IMR-90 (cell line): ENCODE data around the gene PTGES3L. TPM values are rescaled to one million over a fixed set of nuclear protein-coding genes. Genes with fewer than 3 reads are reported as not detected.

Experiments
- ATAC-seq: fragments of 200-7000 bp; cut with Tn5 transposase; 2 replicates; pipeline ENCODE4 v1.9.1; 2020; ENCODE audit warnings: low read depth, mild to moderate bottlenecking, moderate library complexity
- BruUV-seq: library from RNA; stranded (reverse); fragments of 400-500 nt; replicated peaks from 2 replicates; lab custom pipeline; 2021; lab: Mats Ljungman, UMichigan
- CTCF ChIA-PET: fragments of 300-600 bp; formaldehyde crosslinking; extraction: SDS; loops from one replicate; lab custom pipeline; 2021; ENCODE audit warnings: antibody characterized with exemption; lab: Yijun Ruan, JAX
- POLR2A ChIA-PET: fragments of 300-600 bp; sonication (Branson Sonifier 250); formaldehyde crosslinking; loops from one replicate; lab custom pipeline; 2022; ENCODE audit warnings: antibody characterized with exemption; ENCODE audit not compliant: unreplicated experiment; lab: Charles Lee
- DNase-seq: peaks from one replicate; pipeline ENCODE4 v3.0.0; 2013
- H2AFZ ChIP-seq: replicated peaks from 2 replicates; pipeline ENCODE3; 2013; ENCODE audit warnings: low read length, mild to moderate bottlenecking; ENCODE audit not compliant: poor library complexity
- H2AK5ac ChIP-seq: 2 replicates; pipeline ENCODE4 v1.6.1; 2013; ENCODE audit warnings: low read depth, low read length, inconsistent platforms
- H2AK9ac ChIP-seq: replicated peaks from 2 replicates; pipeline ENCODE3; 2013; ENCODE audit warnings: mild to moderate bottlenecking, low read depth, low read length, moderate library complexity; ENCODE audit not compliant: poor library complexity
- H2BK120ac ChIP-seq: 2 replicates; pipeline ENCODE4 v1.6.1; 2013; ENCODE audit warnings: low read depth, low read length, inconsistent platforms
- H2BK15ac ChIP-seq: 3 replicates; pipeline ENCODE4 v1.6.1; 2013; ENCODE audit warnings: low read depth, low read length, inconsistent platforms
- H2BK20ac ChIP-seq: 2 replicates; pipeline ENCODE4 v1.6.1; 2013; ENCODE audit warnings: low read depth, mild to moderate bottlenecking, inconsistent platforms, low read length, moderate library complexity
- H2BK5ac ChIP-seq: 2 replicates; pipeline ENCODE4 v1.6.1; 2013; ENCODE audit warnings: mild to moderate bottlenecking, low read depth, low read length, inconsistent platforms; ENCODE audit not compliant: poor library complexity, severe bottlenecking
- H3K14ac ChIP-seq: replicated peaks from 2 replicates; pipeline ENCODE4 v1.6.1; 2013; ENCODE audit warnings: low read depth, low read length, inconsistent platforms
- H3K18ac ChIP-seq: 2 replicates; pipeline ENCODE4 v1.6.1; 2013; ENCODE audit warnings: low read depth, low read length, control low read depth
- H3K23ac ChIP-seq: 2 replicates; pipeline ENCODE4 v1.6.1; 2013; ENCODE audit warnings: low read depth, low read length, inconsistent platforms
- H3K27ac ChIP-seq: 2 replicates; pipeline ENCODE4 v1.5.1; 2013; ENCODE audit warnings: mild to moderate bottlenecking, control low read depth, low read length; ENCODE audit not compliant: insufficient read depth
- H3K27me3 ChIP-seq: 2 replicates; pipeline ENCODE4 v1.6.1; 2013; ENCODE audit warnings: low read length; ENCODE audit not compliant: control insufficient read depth, insufficient read depth
- H3K36me3 ChIP-seq: 2 replicates; pipeline ENCODE4 v1.6.1; 2013; ENCODE audit warnings: low read length, mixed read lengths; ENCODE audit not compliant: control insufficient read depth, insufficient read depth
- H3K4ac ChIP-seq: 2 replicates; pipeline ENCODE4 v1.6.1; 2013; ENCODE audit warnings: low read depth, low read length, inconsistent platforms
- H3K4me1 ChIP-seq: 2 replicates; pipeline ENCODE4 v1.6.1; 2013; ENCODE audit warnings: low read length, mixed read lengths; ENCODE audit not compliant: control insufficient read depth, insufficient read depth
- H3K4me2 ChIP-seq: 2 replicates; pipeline ENCODE4 v1.6.1; 2013; ENCODE audit warnings: low read depth, mild to moderate bottlenecking, control low read depth, low read length, moderate library complexity
- H3K4me3 ChIP-seq: 2 replicates; pipeline ENCODE4 v1.5.1; 2013; ENCODE audit warnings: low read depth, mild to moderate bottlenecking, control low read depth, low read length, moderate library complexity; ENCODE audit not compliant: insufficient read depth
- H3K56ac ChIP-seq: 2 replicates; pipeline ENCODE4 v1.6.1; 2013; ENCODE audit warnings: low read length, inconsistent platforms; ENCODE audit not compliant: insufficient read depth; ENCODE audit errors: extremely low read depth
- H3K79me1 ChIP-seq, 2 experiments: 2 replicates each; pipeline ENCODE4 v1.6.1; 2013; ENCODE audit warnings: low read length in 2 of 2, inconsistent platforms in 1 of 2, low read depth in 1 of 2
- H3K9ac ChIP-seq: 2 replicates; pipeline ENCODE4 v1.6.1; 2013; ENCODE audit warnings: low read depth, low read length, control low read depth
- H3K9me1 ChIP-seq: 2 replicates; pipeline ENCODE4 v1.6.1; 2013; ENCODE audit warnings: low read length, inconsistent platforms; ENCODE audit not compliant: insufficient read depth
- H3K9me3 ChIP-seq: 2 replicates; pipeline ENCODE4 v1.6.1; 2013; ENCODE audit warnings: low read length; ENCODE audit not compliant: control insufficient read depth, insufficient read depth
- H4K20me1 ChIP-seq: 2 replicates; pipeline ENCODE4 v1.6.1; 2013; ENCODE audit warnings: low read length, inconsistent platforms; ENCODE audit not compliant: insufficient read depth
- H4K5ac ChIP-seq: 2 replicates; pipeline ENCODE4 v1.6.1; 2013; ENCODE audit warnings: mild to moderate bottlenecking, low read depth, low read length, control low read depth
- H4K8ac ChIP-seq, 2 experiments: 2 replicates each; pipeline ENCODE4 v1.6.1; 2013; ENCODE audit warnings: low read depth in 2 of 2, low read length in 2 of 2, control low read depth in 1 of 2, inconsistent platforms in 1 of 2
- H4K91ac ChIP-seq: 2 replicates; pipeline ENCODE4 v1.6.1; 2013; ENCODE audit warnings: low read depth, low read length, inconsistent platforms; ENCODE audit not compliant: insufficient read depth
- BHLHE40 ChIP-seq: fragments of 150-350 bp; IDR thresholded peaks from 2 replicates; pipeline ENCODE4 v1.6.1; 2016; ENCODE audit warnings: mild to moderate bottlenecking, low read depth, low read length
- CEBPB ChIP-seq: IDR thresholded peaks from 2 replicates; pipeline ENCODE4 v1.6.1; 2012; ENCODE audit warnings: low read depth, low read length, improper control_type of control experiment
- CHD1 ChIP-seq: IDR thresholded peaks from 2 replicates; pipeline ENCODE4 v1.6.1; 2012; ENCODE audit warnings: low read depth, low read length, improper control_type of control experiment
- FOS ChIP-seq: fragments of 150-350 bp; IDR thresholded peaks from 2 replicates; pipeline ENCODE4 v1.6.1; 2016; ENCODE audit warnings: low read depth, low read length
- MAFK ChIP-seq: IDR thresholded peaks from 2 replicates; pipeline ENCODE4 v1.6.1; 2012; ENCODE audit warnings: low read depth, low read length, improper control_type of control experiment
- MAZ ChIP-seq: IDR thresholded peaks from 2 replicates; pipeline ENCODE4 v1.6.1; 2012; ENCODE audit warnings: low read depth, mild to moderate bottlenecking, low read length, improper control_type of control experiment, moderate library complexity, borderline replicate concordance
- MXI1 ChIP-seq: IDR thresholded peaks from 2 replicates; pipeline ENCODE4 v1.6.1; 2012; ENCODE audit warnings: low read depth, mild to moderate bottlenecking, low read length, moderate library complexity, borderline replicate concordance
- NFE2L2 ChIP-seq: fragments of 150-350 bp; IDR thresholded peaks from 2 replicates; pipeline ENCODE4 v1.6.1; 2016; ENCODE audit warnings: low read depth, mild to moderate bottlenecking, low read length
- POLR2A ChIP-seq: IDR thresholded peaks from 2 replicates; pipeline ENCODE4 v1.6.1; 2012; ENCODE audit warnings: mild to moderate bottlenecking, low read depth, low read length
- RAD21 ChIP-seq: IDR thresholded peaks from 2 replicates; pipeline ENCODE4 v1.6.1; 2012; ENCODE audit warnings: low read length, improper control_type of control experiment
- RCOR1 ChIP-seq: IDR thresholded peaks from 2 replicates; pipeline ENCODE4 v1.6.1; 2012; ENCODE audit warnings: mild to moderate bottlenecking, low read length, improper control_type of control experiment; ENCODE audit not compliant: insufficient replicate concordance
- RFX5 ChIP-seq: IDR thresholded peaks from 2 replicates; pipeline ENCODE4 v1.8.0; 2012; ENCODE audit warnings: low read depth, mild to moderate bottlenecking, low read length, moderate library complexity
- SMC3 ChIP-seq: fragments of 150-350 bp; IDR thresholded peaks from 2 replicates; pipeline ENCODE4 v1.6.1; 2016; ENCODE audit warnings: low read depth, mild to moderate bottlenecking, antibody characterized with exemption, low read length, moderate library complexity
- WGBS, 2 experiments: methylation state at CpG; one replicate each; pipeline versions ENCODE4 v1.1.5 to v1.1.7; 2013; ENCODE audit warnings: missing lambda C conversion rate in 2 of 2; ENCODE audit not compliant: insufficient read length in 1 of 2; ENCODE audit errors: extremely low coverage in 2 of 2; 5-methylcytosine and 5-hydroxymethylcytosine counted together
- dilution Hi-C: fragments of 300-500 bp; cut with HindIII; formaldehyde crosslinking; loops from one replicate; pipeline ENCODE4 v1.14.3; 2018; ENCODE audit warnings: low sequenced_read_pairs; ENCODE audit not compliant: unreplicated experiment
- in situ Hi-C: fragments of 300-500 bp; cut with MboI; formaldehyde crosslinking; loops from 3 replicates; pipeline ENCODE4 v1.14.3; 2019; ENCODE audit warnings: low sequenced_read_pairs, inconsistent platforms, mixed read lengths
- intact Hi-C: fragments of 100-400 bp; cut with micrococcal nuclease; formaldehyde crosslinking; loops from 2 replicates; pipeline ENCODE4 v1.10.0; 2022
- polyA plus RNA-seq, 3 experiments: library from polyadenylated mRNA; depleted of rRNA; stranded (reverse); fragments of >200 nt; gene quantifications; 2 replicates each; pipeline ENCODE4 v1.2.3, GENCODE V29; 2012; ENCODE audit warnings: low replicate concordance in 1 of 3
- total RNA-seq: library from RNA; depleted of rRNA; stranded (reverse); fragments of >200 nt; gene quantifications from 2 replicates; pipeline ENCODE4 v1.2.3, GENCODE V29; 2012
- TF ChIP-seq, protein P1 (sequence below): fragments of 150-350 bp; IDR thresholded peaks from 2 replicates; pipeline ENCODE4 v1.6.1; 2017; ENCODE audit warnings: mild to moderate bottlenecking, antibody characterized with exemption, low read length, low read depth
- TF ChIP-seq, protein P2 (sequence below): fragments of 150-350 bp; IDR thresholded peaks from 2 replicates; pipeline ENCODE4 v1.6.1; 2016; ENCODE audit warnings: low read depth, mild to moderate bottlenecking, low read length, moderate library complexity, borderline replicate concordance
- TF ChIP-seq, protein P3 (sequence below): conservative IDR thresholded peaks from 2 replicates; pipeline ENCODE4 v1.5.1; 2012; ENCODE audit warnings: mild to moderate bottlenecking, low read depth, low read length, improper control_type of control experiment

The PTGES3L gene
- total and polyA plus RNA-seq, 2 of the 4 experiments (the other 2 are of a cell fraction): 1.4 to 2.4 TPM

DNA sequence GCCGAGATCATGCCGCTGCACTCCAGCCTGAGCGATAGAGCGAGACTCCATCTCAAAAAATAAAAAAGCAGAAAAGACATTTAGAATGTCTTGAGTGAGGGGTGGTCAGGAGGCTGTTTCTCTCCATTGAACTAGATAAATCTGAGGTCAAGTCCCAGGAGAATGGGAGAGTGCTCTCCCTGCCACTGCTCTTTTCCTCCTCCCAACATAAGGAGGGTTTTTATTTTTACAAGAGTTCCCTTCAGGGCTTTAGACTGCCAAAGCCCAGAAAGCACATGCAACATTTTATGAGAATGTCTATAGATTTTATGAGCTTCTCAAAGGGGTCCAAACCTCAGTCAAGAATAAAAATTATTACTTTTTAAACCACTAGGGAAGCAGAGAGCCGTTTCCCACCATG is 46.7 kb upstream of the PTGES3L start:
- no peak for DNase-seq
- no peak overlapping the region for H3K4ac ChIP-seq
- H3K56ac ChIP-seq: no peak overlapping the region
- H3K9ac ChIP-seq: no peak overlapping the region
- TF ChIP-seq POLR2A (no peak), RCOR1 (no peak), FOS (no peak), BHLHE40 (no peak), NFE2L2 (no peak), CEBPB (no peak), MAZ (no peak), RFX5 (no peak), SMC3 (no peak), MAFK (no peak), RAD21 (no peak), MXI1 (no peak), CHD1 (no peak)
- TF ChIP-seq, protein P1, sequence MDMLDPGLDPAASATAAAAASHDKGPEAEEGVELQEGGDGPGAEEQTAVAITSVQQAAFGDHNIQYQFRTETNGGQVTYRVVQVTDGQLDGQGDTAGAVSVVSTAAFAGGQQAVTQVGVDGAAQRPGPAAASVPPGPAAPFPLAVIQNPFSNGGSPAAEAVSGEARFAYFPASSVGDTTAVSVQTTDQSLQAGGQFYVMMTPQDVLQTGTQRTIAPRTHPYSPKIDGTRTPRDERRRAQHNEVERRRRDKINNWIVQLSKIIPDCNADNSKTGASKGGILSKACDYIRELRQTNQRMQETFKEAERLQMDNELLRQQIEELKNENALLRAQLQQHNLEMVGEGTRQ: no peak
- TF ChIP-seq, protein P2, sequence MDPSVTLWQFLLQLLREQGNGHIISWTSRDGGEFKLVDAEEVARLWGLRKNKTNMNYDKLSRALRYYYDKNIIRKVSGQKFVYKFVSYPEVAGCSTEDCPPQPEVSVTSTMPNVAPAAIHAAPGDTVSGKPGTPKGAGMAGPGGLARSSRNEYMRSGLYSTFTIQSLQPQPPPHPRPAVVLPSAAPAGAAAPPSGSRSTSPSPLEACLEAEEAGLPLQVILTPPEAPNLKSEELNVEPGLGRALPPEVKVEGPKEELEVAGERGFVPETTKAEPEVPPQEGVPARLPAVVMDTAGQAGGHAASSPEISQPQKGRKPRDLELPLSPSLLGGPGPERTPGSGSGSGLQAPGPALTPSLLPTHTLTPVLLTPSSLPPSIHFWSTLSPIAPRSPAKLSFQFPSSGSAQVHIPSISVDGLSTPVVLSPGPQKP: no peak
- TF ChIP-seq, protein P3, sequence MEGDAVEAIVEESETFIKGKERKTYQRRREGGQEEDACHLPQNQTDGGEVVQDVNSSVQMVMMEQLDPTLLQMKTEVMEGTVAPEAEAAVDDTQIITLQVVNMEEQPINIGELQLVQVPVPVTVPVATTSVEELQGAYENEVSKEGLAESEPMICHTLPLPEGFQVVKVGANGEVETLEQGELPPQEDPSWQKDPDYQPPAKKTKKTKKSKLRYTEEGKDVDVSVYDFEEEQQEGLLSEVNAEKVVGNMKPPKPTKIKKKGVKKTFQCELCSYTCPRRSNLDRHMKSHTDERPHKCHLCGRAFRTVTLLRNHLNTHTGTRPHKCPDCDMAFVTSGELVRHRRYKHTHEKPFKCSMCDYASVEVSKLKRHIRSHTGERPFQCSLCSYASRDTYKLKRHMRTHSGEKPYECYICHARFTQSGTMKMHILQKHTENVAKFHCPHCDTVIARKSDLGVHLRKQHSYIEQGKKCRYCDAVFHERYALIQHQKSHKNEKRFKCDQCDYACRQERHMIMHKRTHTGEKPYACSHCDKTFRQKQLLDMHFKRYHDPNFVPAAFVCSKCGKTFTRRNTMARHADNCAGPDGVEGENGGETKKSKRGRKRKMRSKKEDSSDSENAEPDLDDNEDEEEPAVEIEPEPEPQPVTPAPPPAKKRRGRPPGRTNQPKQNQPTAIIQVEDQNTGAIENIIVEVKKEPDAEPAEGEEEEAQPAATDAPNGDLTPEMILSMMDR: no peak
- WGBS, 2 experiments: no CpG with 5 or more reads among the region's 5 CpGs
- intact Hi-C loops (loop anchor here (2.0 kb wide), 1 partner anchor 312 kb away; no protein-coding TSS in a partner anchor), dilution Hi-C loops (no loop called here), in situ Hi-C loops (loop anchor here (5.0 kb wide), 1 partner anchor 146 kb away; the partner anchor contains the start of gene NBR1)
- H4K20me1 ChIP-seq: no peaks in the 10 kb centered on the region
- no peak overlapping the region for H3K27ac ChIP-seq
- H4K8ac ChIP-seq: no peak overlapping the region
- H2AK5ac ChIP-seq: no peak overlapping the region
- ChIA-PET POLR2A (no interaction called here), CTCF (no interaction called here)
- ATAC-seq: no peak
- no peak overlapping the region for H2BK5ac ChIP-seq
- no peak overlapping the region for H3K4me3 ChIP-seq
- no peaks in the 10 kb centered on the region for H3K36me3 ChIP-seq
- no peak overlapping the region for H4K5ac ChIP-seq
- no peak overlapping the region for H3K18ac ChIP-seq
- no peak overlapping the region for H3K14ac ChIP-seq
- no peak overlapping the region for H2AK9ac ChIP-seq
- H3K4me2 ChIP-seq: no peak overlapping the region
- no peak overlapping the region for H2AFZ ChIP-seq
- H2BK15ac ChIP-seq: no peak overlapping the region
- no peak overlapping the region for H4K91ac ChIP-seq
- no peak overlapping the region for H3K23ac ChIP-seq
- no peaks in the 10 kb centered on the region; the same call in 1 of the 2 replicates for H3K9me1 ChIP-seq
- H3K27me3 ChIP-seq: peaks cover 4% of the 10 kb centered on the region; the same call in 1 of the 2 replicates
- H3K4me1 ChIP-seq: peaks cover 4% of the 10 kb centered on the region; the same call in 1 of the 2 replicates
- peaks cover 0 to 3% of the 10 kb centered on the region in 2 experiments; a peak in 3 of 4 replicates for H3K79me1 ChIP-seq
- H2BK120ac ChIP-seq: no peak overlapping the region
- no peaks in the 10 kb centered on the region for H3K9me3 ChIP-seq
- no TSS peak for BruUV-seq
- H2BK20ac ChIP-seq: no peak overlapping the region
